Measurements from ENCODE around the gene TMEM259. TPM values are rescaled to one million over a fixed set of nuclear protein-coding genes. Genes with fewer than 3 reads are reported as not detected.

TMEM259 gene
- total and polyA plus RNA-seq, 2 of the 13 experiments (the other 11 are each of a cell fraction or from before 2014, with no cell fraction given): 64.7 to 164 TPM

- TF ChIP-seq, protein P1, sequence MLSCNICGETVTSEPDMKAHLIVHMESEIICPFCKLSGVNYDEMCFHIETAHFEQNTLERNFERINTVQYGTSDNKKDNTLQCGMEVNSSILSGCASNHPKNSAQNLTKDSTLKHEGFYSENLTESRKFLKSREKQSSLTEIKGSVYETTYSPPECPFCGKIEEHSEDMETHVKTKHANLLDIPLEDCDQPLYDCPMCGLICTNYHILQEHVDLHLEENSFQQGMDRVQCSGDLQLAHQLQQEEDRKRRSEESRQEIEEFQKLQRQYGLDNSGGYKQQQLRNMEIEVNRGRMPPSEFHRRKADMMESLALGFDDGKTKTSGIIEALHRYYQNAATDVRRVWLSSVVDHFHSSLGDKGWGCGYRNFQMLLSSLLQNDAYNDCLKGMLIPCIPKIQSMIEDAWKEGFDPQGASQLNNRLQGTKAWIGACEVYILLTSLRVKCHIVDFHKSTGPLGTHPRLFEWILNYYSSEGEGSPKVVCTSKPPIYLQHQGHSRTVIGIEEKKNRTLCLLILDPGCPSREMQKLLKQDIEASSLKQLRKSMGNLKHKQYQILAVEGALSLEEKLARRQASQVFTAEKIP (CRISPR knock-in tag; IDR thresholded peaks at IDR 0.05; ENCODE audit: borderline replicate concordance): no peak
- TF ChIP-seq NR2F1 (CRISPR knock-in tag; IDR thresholded peaks at IDR 0.05) (no peak), SMYD3 (CRISPR knock-in tag; IDR thresholded peaks at IDR 0.05) (no peak), ZNF124 (CRISPR knock-in tag; IDR thresholded peaks at IDR 0.05) (no peak), ZNF431 (CRISPR knock-in tag; IDR thresholded peaks at IDR 0.05; ENCODE audit: borderline replicate concordance, low read depth) (no peak), ZKSCAN5 (CRISPR knock-in tag; IDR thresholded peaks at IDR 0.05) (no peak), ZNF260 (CRISPR knock-in tag; IDR thresholded peaks at IDR 0.05; ENCODE audit: borderline replicate concordance, low read depth) (no peak), GZF1 (CRISPR knock-in tag; IDR thresholded peaks at IDR 0.05) (no peak), ZNF33B (CRISPR knock-in tag; IDR thresholded peaks at IDR 0.05) (no peak), ZNF614 (CRISPR knock-in tag; IDR thresholded peaks at IDR 0.05; ENCODE audit: borderline replicate concordance) (no peak), IRX3 (CRISPR knock-in tag; IDR thresholded peaks at IDR 0.05; ENCODE audit: borderline replicate concordance, low read depth) (no peak), TCF7 (IDR thresholded peaks at IDR 0.05; ENCODE audit: low read depth) (no peak), PAWR (CRISPR knock-in tag; IDR thresholded peaks at IDR 0.05; ENCODE audit: borderline replicate concordance) (no peak), ONECUT2 (CRISPR knock-in tag; IDR thresholded peaks at IDR 0.05) (no peak), ZSCAN20 (CRISPR knock-in tag; IDR thresholded peaks at IDR 0.05; ENCODE audit: borderline replicate concordance) (0 out of 2 replicates have a peak, but pooled peaks have one; percentile 49), ZBED4 (CRISPR knock-in tag; IDR thresholded peaks at IDR 0.05; ENCODE audit: borderline replicate concordance) (no peak), ZBTB37 (CRISPR knock-in tag; IDR thresholded peaks at IDR 0.05) (no peak)
- TF ChIP-seq, protein P2, sequence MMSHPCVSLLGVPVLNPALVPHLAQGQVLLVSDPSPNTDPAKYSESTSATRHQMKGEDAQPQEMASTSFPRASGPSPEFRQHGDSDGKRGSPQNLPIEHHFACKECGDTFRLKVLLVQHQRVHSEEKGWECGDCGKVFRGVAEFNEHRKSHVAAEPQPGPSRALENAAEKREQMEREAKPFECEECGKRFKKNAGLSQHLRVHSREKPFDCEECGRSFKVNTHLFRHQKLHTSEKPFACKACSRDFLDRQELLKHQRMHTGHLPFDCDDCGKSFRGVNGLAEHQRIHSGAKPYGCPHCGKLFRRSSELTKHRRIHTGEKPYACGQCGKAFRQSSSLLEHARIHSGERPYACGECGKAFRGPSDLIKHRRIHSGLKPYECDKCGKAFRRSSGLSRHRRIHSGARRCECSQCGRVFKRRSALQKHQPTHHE (CRISPR knock-in tag; IDR thresholded peaks at IDR 0.05; ENCODE audit: borderline replicate concordance): no peak
- TF ChIP-seq, protein P3, sequence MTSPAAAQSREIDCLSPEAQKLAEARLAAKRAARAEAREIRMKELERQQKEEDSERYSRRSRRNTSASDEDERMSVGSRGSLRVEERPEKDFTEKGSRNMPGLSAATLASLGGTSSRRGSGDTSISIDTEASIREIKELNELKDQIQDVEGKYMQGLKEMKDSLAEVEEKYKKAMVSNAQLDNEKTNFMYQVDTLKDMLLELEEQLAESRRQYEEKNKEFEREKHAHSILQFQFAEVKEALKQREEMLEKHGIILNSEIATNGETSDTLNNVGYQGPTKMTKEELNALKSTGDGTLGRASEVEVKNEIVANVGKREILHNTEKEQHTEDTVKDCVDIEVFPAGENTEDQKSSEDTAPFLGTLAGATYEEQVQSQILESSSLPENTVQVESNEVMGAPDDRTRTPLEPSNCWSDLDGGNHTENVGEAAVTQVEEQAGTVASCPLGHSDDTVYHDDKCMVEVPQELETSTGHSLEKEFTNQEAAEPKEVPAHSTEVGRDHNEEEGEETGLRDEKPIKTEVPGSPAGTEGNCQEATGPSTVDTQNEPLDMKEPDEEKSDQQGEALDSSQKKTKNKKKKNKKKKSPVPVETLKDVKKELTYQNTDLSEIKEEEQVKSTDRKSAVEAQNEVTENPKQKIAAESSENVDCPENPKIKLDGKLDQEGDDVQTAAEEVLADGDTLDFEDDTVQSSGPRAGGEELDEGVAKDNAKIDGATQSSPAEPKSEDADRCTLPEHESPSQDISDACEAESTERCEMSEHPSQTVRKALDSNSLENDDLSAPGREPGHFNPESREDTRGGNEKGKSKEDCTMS (CRISPR knock-in tag; conservative IDR thresholded peaks at IDR 0.05): no peak
Measured at GRCh38 chr19:1066251-1066747, 45.4 kb upstream of the TMEM259 start (continued).

All from HepG2 (cell line).